Lower lobe of right lung (tissue), 2 donors: ENCODE data around the gene DCTPP1. TPM values are rescaled to one million over a fixed set of nuclear protein-coding genes. Genes with fewer than 3 reads are reported as not detected.
A peak's percentile ranks its signal among the peaks of the same experiment; 100 is the strongest.

Experiments
- ATAC-seq, 2 donors: fragments of 200-7000 bp; cut with Tn5 transposase; one replicate each; pipeline ENCODE4 v1.9.1; 2020 to 2022; ENCODE audit warnings: mild to moderate bottlenecking in 2 of 2, moderate library complexity in 2 of 2
- DNase-seq: peaks from one replicate; pipeline ENCODE4 v3.0.0-alpha.2; 2020
- H3K27ac ChIP-seq: fragments of 200-600 bp; one replicate; pipeline ENCODE4 v1.8.0; 2022
- H3K27me3 ChIP-seq: fragments of 200-600 bp; one replicate; pipeline ENCODE4 v1.8.0; 2022; ENCODE audit warnings: low read depth
- H3K36me3 ChIP-seq: fragments of 200-600 bp; one replicate; pipeline ENCODE4 v1.8.0; 2022; ENCODE audit warnings: mild to moderate bottlenecking
- H3K4me1 ChIP-seq: fragments of 200-600 bp; one replicate; pipeline ENCODE4 v1.8.0; 2022
- H3K4me3 ChIP-seq: fragments of 200-600 bp; one replicate; pipeline ENCODE4 v1.8.0; 2022; ENCODE audit warnings: mild to moderate bottlenecking
- H3K9me3 ChIP-seq: fragments of 200-600 bp; one replicate; pipeline ENCODE4 v1.8.0; 2022
- intact Hi-C: fragments of 100-400 bp; cut with DNase I; formaldehyde crosslinking; loops from one replicate; pipeline ENCODE4 v1.11.0; 2022
- total RNA-seq: library from RNA; stranded (reverse); fragmentation: NEBNext Ultra II Directional; extraction: Animal tissue kit (Norgen Biotek cat#: 25700); gene quantifications from one replicate; pipeline ENCODE4 v1.2.1, GENCODE V29; 2021
- TF ChIP-seq, protein P1 (sequence below): fragments of 200-600 bp; IDR thresholded peaks from one replicate; pipeline ENCODE4 v1.8.0; 2022; ENCODE audit warnings: antibody characterized with exemption, mild to moderate bottlenecking
- donor health status: DM: no; HTN: yes; CAD: no; lungs with severe emphysema.

DCTPP1 gene
- total RNA-seq, 1 donor from 2014 or later, result 19.1 TPM

DNA sequence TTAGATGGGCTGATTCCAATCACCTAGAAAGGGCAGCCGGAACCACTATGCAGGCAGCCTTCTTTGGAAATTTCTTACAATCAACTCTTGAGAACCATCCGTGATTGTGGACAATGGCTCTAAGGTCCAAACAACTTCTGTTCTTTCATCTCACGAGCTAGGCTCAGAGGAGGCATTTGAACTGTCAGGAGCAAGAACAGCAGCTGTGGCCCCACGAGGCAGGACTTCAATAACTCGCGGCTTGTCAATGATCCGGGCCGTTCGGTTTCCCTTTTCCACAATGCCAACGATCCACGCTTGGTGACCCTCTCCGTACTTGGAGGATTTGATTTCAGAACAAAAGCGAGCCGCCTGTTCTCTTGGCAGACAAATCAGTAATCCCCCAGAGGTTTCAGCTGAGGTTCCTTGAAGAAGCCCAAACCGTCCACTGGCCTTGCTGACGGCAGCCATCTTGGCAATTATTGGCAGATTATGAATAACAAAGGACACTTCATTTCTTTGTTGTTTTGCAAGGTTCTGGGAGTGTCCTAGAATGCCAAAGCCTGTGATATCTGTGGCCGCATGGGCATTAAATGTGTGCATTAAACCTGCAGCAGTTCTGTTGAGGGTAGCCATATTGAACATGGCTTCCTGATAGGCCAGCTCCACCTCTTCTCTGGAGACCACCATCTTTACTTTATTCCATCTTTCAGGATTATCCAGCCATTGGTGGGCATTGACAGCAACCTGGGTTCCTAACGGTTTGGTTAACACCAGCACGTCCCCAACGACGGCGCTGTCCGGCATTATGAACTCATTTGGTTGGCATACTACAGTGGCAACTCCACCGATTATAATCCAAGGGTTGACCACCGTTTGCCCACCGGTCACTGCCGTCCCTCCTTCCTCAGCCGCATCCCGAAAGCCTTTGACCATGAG, 14.7 kb upstream of the DCTPP1 start:
- DNase-seq (no peak), ATAC-seq (no peak)
- peak overlapping the region; percentile 85 for H3K4me3 ChIP-seq
- peaks cover 17% of the 10 kb centered on the region for H3K36me3 ChIP-seq
- H3K4me1 ChIP-seq, result peaks cover 30% of the 10 kb centered on the region
- H3K27ac ChIP-seq, result peak overlapping the region; percentile 96
- TF ChIP-seq, protein P1, sequence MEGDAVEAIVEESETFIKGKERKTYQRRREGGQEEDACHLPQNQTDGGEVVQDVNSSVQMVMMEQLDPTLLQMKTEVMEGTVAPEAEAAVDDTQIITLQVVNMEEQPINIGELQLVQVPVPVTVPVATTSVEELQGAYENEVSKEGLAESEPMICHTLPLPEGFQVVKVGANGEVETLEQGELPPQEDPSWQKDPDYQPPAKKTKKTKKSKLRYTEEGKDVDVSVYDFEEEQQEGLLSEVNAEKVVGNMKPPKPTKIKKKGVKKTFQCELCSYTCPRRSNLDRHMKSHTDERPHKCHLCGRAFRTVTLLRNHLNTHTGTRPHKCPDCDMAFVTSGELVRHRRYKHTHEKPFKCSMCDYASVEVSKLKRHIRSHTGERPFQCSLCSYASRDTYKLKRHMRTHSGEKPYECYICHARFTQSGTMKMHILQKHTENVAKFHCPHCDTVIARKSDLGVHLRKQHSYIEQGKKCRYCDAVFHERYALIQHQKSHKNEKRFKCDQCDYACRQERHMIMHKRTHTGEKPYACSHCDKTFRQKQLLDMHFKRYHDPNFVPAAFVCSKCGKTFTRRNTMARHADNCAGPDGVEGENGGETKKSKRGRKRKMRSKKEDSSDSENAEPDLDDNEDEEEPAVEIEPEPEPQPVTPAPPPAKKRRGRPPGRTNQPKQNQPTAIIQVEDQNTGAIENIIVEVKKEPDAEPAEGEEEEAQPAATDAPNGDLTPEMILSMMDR, result no peak
- intact Hi-C loops, result no loop called here
- H3K9me3 ChIP-seq, result no peaks in the 10 kb centered on the region
- H3K27me3 ChIP-seq, result no peaks in the 10 kb centered on the region

DNA sequence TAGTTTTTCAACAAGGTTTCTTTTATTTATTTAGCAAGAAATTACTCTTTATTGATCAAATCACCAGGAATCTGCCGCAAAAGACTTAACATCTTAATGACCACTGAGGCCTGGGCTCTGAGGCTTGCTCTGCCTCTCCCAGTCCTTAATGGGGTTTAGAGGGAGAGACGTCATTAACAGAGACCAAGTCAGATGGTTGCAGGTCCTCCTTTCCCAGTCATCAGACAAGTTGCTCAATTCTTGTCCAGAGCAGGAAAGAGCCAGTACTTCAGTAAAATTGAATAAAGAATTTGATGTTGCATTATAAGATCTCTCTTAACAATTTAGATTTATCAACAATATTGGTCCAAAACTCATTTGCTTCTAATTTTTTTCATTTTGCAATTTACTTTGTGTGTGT, 13.8 kb upstream of the DCTPP1 start:
- no peak for ATAC-seq
- Histone ChIP-seq H3K4me1 (peaks cover 30% of the 10 kb centered on the region), H3K4me3 (peak overlapping the region; percentile 85), H3K36me3 (peaks cover 17% of the 10 kb centered on the region), H3K27me3 (no peaks in the 10 kb centered on the region), H3K27ac (no peak overlapping the region), H3K9me3 (no peaks in the 10 kb centered on the region)
- intact Hi-C loops, result no loop called here
- no peak for DNase-seq
- TF ChIP-seq, protein P1, result no peak

DNA sequence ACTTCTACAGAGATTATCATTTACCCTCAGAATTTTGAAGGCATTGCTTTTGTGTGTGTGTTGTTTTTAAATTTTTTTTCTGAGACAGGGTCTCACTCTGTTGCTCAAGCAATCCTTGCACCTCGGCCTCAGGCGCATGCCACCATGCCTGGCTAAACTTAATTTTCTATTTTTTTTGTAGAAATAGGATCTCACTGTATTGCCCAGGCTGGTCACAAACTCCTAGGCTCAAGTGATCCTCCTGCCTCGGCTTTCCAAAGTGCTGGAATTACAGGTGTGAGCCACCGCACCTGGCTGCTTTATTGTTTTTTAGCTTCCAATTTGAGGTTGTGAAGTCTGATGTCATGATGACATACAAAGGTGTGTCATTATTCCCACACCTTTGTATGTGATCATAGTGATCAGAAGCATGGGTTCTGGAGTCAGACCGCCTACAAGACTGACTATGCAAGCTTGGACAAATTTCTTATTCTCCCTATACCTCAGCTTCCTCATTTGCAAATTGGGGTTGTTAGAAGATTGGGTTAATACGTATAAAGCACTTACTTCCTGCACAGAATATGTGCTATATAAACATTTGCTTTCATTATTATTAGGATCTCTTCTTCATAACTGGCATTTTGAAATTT, 10.0 kb upstream of the DCTPP1 start:
- TF ChIP-seq, protein P1, result no peak
- ATAC-seq (no peak), DNase-seq (no peak)
- no peak overlapping the region for H3K27ac ChIP-seq
- no peak overlapping the region for H3K4me3 ChIP-seq
- peaks cover 21% of the 10 kb centered on the region for H3K4me1 ChIP-seq
- intact Hi-C loops, result no loop called here
- H3K27me3 ChIP-seq, result no peaks in the 10 kb centered on the region
- H3K9me3 ChIP-seq, result no peaks in the 10 kb centered on the region
- peaks cover 17% of the 10 kb centered on the region for H3K36me3 ChIP-seq

DNA sequence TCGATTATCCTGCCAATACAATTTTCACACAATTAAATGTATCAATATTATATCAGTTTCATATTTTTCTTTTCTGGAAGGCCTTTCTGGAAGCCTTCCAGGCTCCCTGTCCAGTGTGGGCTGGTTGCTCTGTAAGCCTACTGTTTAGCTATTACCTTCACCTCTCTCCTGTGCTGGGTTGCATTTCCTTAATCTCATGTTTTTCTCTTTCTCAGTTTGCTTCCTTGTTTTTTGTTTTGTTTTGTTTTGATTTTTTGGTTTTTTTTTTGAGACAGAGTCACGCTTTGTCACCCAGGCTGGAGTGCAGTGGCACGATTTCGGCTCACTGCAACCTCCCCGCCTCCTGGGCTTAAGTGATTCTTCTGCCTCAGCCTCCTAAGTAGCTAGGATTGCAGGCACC, 9.0 kb upstream of the DCTPP1 start:
- H3K36me3 ChIP-seq, result peaks cover 12% of the 10 kb centered on the region
- intact Hi-C loops, result no loop called here
- DNase-seq (no peak), ATAC-seq (no peak)
- H3K9me3 ChIP-seq, result no peaks in the 10 kb centered on the region
- H3K27ac ChIP-seq, result no peak overlapping the region
- no peaks in the 10 kb centered on the region for H3K27me3 ChIP-seq
- no peak overlapping the region for H3K4me3 ChIP-seq
- peaks cover 11% of the 10 kb centered on the region for H3K4me1 ChIP-seq
- TF ChIP-seq, protein P1, result no peak

DNA sequence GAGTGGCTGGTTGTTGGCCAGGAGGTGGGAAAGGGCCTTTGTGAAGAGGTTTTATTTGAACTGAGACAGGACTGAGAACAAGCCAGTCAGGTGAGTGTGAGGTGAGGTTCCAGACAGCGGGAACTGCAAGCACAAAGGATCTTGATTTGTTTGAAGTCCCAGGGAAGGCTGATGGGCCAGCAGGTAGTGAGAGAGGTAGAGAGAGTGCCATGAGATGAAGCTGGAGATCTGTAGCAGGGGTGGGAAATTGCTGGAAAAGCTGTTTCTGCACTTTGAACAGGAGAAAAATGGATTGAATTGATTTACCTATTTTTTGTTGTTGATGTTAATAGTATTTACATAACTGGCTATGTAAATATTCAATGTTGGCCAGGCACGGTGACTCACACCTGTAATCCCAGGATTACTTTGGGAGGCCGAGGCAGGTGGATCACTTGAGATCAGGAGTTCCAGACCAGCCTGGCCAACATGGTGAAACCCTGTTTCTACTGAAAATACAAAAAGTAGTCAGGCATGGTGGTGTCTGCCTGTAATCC, 7.7 kb upstream of the DCTPP1 start:
- ATAC-seq, result peak; percentile 71 to 84
- no peak overlapping the region for H3K4me3 ChIP-seq
- H3K27ac ChIP-seq, result no peak overlapping the region
- no peak for DNase-seq
- TF ChIP-seq, protein P1, result no peak
- no peaks in the 10 kb centered on the region for H3K27me3 ChIP-seq
- no peaks in the 10 kb centered on the region for H3K36me3 ChIP-seq
- H3K4me1 ChIP-seq, result no peaks in the 10 kb centered on the region
- no peaks in the 10 kb centered on the region for H3K9me3 ChIP-seq
- intact Hi-C loops, result no loop called here
